ENCODE data around the gene CTU2. TPM values are rescaled to one million over a fixed set of nuclear protein-coding genes. Genes with fewer than 3 reads are reported as not detected.

The CTU2 gene
- total and polyA plus RNA-seq, 5 donors: 11.1 to 16.3 (median 12.0) TPM

Small RNAs within 50 kb of the gene (microRNA-seq; reads per million reads assigned to microRNA genes)
- gene MIR4722: 0 reads per million in 2 donors

Other genes starting within 250 kb of the CTU2 start
- 10 to 100 TPM; 17.5 to 25.1 (median 21.2) TPM for gene ZC3H18, start 136.1 kb upstream of the CTU2 start, total RNA-seq
- gene ZC3H18, start 136.1 kb upstream of the CTU2 start, polyA plus RNA-seq: 19.6 TPM
- gene IL17C, start 67.9 kb upstream of the CTU2 start, total RNA-seq: not detected
- gene IL17C, start 67.9 kb upstream of the CTU2 start, polyA plus RNA-seq: not detected
- gene CYBA, start 55.5 kb upstream of the CTU2 start, total RNA-seq: 100 to 1,000 TPM in 1 of 4 donors, 10 to 100 TPM in 3; 53.9 to 101 (median 70.7) TPM
- 84.2 TPM for gene CYBA, start 55.5 kb upstream of the CTU2 start, polyA plus RNA-seq
- gene MVD, start 43.4 kb upstream of the CTU2 start, total RNA-seq: 10 to 100 TPM; 29.8 to 32.0 (median 31.2) TPM
- 35.9 TPM for gene MVD, start 43.4 kb upstream of the CTU2 start, polyA plus RNA-seq
- 1 to 10 TPM in 3 of 4 donors, under 1 TPM in 1; 0.39 to 2.8 (median 1.6) TPM for gene SNAI3, start 20.0 kb upstream of the CTU2 start, total RNA-seq
- 2.7 TPM for gene SNAI3, start 20.0 kb upstream of the CTU2 start, polyA plus RNA-seq
- gene RNF166, start 95 bp upstream of the CTU2 start, total RNA-seq: 10 to 100 TPM; 15.0 to 23.8 (median 19.2) TPM
- gene RNF166, start 95 bp upstream of the CTU2 start, polyA plus RNA-seq: 18.4 TPM
- gene PIEZO1, start 78.7 kb downstream of the CTU2 start, total RNA-seq: 10 to 100 TPM; 21.7 to 45.6 (median 29.8) TPM
- gene PIEZO1, start 78.7 kb downstream of the CTU2 start, polyA plus RNA-seq: 37.3 TPM
- 1 to 10 TPM in 2 of 4 donors, under 1 TPM in 2; 0.57 to 3.1 (median 1.1) TPM for gene CDT1, start 97.3 kb downstream of the CTU2 start, total RNA-seq
- 0.27 TPM for gene CDT1, start 97.3 kb downstream of the CTU2 start, polyA plus RNA-seq
- gene APRT, start 105.4 kb downstream of the CTU2 start, total RNA-seq: 10 to 100 TPM; 40.8 to 65.8 (median 50.7) TPM
- 82.0 TPM for gene APRT, start 105.4 kb downstream of the CTU2 start, polyA plus RNA-seq
- 10 to 100 TPM; 17.6 to 22.3 (median 18.8) TPM for gene GALNS, start 150.4 kb downstream of the CTU2 start, total RNA-seq
- 21.0 TPM for gene GALNS, start 150.4 kb downstream of the CTU2 start, polyA plus RNA-seq
- 10 to 100 TPM; 45.5 to 61.5 (median 55.0) TPM for gene TRAPPC2L, start 150.6 kb downstream of the CTU2 start, total RNA-seq
- 43.7 TPM for gene TRAPPC2L, start 150.6 kb downstream of the CTU2 start, polyA plus RNA-seq
- not detected for gene PABPN1L, start 160.2 kb downstream of the CTU2 start, total RNA-seq
- gene PABPN1L, start 160.2 kb downstream of the CTU2 start, polyA plus RNA-seq: not detected

Measured in right cardiac atrium (tissue), 5 donors.